Skeletal muscle cell (primary cell): ENCODE measurements around the gene CCDC192.

Source experiments
- DNase-seq: peaks from one replicate; pipeline ENCODE4 v3.0.0-alpha.2; 2010; ENCODE audit warnings: low read depth
- H3K4me3 ChIP-seq: 2 replicates; pipeline ENCODE4 v1.5.1; 2011; ENCODE audit warnings: low read depth, mild to moderate bottlenecking, control low read depth, low read length, moderate library complexity

Gene CCDC192

DNA sequence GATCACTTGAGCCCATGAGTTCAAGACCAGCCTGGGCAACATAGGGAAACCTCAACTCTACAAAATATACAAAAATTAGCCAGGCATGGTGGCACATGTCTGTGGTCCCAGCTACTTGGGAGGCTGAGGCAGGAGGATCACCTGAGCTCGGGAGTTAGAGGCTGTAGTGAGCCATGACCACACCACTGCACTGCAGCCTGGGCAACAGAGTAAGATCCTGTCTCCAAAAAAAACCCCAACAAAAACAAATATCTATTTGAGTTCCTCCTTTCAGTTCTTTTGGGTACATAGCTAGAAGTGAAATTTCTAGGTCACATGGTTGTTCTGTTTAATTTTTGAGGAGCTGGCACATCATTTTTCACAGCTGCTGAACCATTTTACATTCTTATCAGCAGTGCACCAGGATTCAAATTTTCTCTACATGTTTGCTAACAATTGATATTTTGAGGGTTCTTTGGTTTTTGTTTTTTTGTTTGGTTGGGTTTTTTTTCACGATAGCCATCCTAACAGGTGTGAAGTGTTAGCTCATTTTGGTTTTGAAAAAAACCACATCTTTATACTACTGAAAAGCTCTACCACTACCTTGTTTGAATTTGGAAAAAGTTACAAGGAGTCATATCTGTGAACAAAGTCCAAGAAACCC is 203.5 kb downstream of the CCDC192 start:
- DNase-seq = no peak
- H3K4me3 ChIP-seq = no peak overlapping the region

DNA sequence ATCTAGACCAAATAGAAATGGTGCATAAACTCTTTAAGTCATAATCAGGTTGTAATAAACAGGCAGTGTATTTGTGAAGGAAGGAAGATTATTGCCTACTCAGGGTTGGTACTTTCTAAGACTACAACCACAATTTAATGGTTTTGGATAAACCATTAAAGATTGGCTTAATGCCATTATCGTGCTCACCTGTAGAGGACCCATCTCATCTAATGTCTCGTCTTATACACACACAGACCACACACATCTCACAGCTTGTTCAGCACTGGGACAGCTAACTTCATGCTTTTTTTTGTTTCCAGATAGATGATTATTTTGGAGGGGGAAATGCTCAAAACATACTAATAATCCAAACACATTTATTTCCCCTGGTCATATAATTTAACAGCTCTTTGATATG is 204.7 kb downstream of the CCDC192 start:
- DNase-seq = no peak

DNA sequence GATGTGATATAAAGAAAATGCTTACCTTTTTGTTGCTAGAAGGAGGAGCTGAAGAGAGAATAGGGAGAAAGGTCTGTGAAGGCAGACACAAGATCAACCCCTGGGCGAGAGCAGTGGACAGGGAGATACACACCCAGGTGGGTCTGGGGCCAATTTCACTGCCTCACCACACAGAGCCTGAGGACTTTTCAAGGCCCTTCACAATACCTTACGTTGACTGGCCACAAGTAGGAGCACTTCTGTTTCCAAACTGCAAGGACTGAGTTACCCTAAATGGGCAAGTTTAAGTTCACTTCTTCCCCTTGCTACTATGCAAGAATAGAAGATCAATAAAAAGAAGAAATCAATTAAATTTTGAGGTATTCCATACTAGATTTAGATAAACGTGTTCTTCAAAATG is 205.9 kb downstream of the CCDC192 start:
- DNase-seq = no peak

More for the DNA sequence above, 204.7 kb downstream of the CCDC192 start:
- H3K4me3 ChIP-seq = no peak overlapping the region

DNA sequence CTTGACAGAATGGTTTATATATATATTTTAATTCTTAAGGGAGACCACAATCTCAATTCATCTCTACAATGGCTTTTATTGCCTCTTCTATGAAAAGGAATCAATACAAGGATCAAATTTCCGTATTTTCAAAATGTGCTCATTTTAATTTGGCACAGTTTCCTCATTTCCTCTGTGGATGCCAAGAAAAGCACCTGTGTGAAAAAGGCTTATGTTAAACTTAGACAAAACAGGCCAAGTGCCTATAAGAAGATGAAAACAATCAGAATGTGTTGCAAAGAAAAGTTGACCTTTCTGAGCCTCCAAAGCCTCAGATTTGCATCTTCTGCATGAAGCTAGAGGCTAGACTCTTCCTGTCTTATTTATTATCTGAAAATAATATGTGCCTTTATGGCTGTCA is 206.6 kb downstream of the CCDC192 start:
- no peak overlapping the region for H3K4me3 ChIP-seq
- no peak for DNase-seq

More for the DNA sequence above, 205.9 kb downstream of the CCDC192 start:
- H3K4me3 ChIP-seq = no peak overlapping the region

DNA sequence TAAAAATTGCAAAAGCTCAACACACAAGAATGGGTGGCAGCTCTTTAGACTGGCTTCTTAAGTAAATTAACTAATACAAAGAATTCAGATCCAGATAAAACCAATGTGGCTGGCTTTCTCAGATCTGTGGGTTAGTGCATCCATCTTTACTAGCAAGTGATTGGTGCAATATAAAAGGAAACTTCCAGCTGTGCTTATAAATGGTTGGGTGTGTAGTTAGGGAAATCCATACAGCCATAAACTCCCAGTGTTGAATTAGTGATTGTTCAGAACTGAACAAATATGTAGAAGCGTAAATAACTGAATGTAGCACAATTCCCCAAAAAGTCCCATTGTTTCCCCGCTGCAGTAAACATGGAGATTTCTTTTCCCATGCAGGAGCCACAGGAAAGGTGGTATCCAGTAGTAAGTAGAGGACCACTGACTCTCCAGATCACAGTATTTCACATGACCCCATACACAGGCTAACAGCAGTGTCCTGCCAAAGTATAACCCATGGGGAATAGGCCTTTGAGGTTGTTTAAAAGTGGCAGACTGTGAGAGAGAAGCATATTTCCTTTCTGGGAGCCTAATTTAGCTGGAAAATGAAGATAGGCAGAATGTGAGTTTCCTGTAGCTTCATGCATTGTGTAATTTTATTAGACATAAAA is 207.2 kb downstream of the CCDC192 start:
- DNase-seq = no peak
- H3K4me3 ChIP-seq = no peak overlapping the region

DNA sequence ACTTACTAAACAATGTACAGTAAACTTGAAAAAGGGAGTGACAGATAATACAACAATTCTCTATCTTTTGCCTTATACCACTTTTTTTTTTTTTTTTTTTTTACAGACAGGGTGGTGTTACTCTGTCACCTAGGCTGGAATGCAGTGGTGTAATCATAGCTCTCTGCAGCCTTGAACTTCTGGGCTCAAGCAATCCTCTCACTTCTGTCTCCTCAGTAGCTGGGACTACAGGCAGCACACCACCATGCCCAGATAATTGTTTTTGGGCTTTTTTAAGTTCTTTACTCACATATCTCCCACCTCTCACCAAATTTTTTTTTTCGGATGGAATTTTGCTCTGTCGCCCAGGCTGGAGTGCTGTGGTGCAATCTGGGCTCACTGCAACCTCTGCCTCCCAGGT is 208.4 kb downstream of the CCDC192 start:
- DNase-seq = no peak
- H3K4me3 ChIP-seq = no peak overlapping the region

DNA sequence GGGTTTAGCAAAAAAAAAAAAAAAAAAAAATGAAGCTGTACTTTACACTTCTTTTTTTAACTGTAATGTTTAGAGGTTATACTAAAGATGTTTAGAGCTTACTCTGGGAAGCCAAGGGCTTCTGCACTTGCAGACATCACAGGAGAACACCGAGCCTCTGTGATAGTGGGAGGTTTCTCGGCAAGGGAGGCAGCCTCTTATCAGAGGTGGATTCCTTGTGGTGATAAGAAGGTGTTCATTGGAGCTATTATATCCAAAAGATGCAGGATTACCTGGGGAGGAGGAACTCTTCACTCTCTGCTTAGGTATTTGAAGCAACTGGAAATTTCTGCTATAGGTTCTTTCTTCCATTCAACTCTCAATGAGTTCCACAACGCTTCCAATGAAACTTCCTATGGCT is 209.2 kb downstream of the CCDC192 start:
- no peak for DNase-seq
- H3K4me3 ChIP-seq = no peak overlapping the region

DNA sequence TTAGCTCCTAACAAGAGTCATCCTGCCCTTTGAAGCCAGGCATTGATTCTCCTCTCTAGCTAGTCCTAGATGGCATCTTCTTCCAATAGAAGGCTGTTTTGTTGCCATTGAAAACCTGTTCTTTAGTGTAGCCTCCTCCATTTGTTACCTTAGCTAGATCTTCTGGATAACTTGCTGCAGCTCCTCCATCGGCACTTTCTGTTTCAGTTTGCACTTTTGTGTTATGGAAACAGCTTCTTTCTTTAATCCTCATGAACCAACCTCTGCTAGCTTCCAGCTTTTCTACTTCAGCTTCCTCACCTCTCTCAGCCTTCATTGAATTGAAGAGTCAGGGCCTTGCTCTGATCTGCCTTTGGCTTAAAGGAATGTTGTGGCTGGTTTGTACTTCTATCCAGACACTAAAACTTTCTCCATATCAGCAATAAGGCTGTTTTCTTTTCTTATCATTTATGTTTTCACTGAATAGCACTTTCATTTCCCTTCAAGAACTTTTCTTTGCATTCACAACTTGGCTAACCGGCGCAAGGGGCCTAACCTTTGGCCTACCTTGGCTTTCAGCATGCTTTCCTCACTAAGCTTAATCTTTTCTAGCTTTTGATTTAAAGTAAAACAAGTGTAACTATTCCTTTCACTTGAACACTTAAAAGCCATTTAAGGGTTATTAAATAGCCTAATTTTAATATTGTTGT is 213.8 kb downstream of the CCDC192 start:
- no peak for DNase-seq
- H3K4me3 ChIP-seq = no peak overlapping the region

DNA sequence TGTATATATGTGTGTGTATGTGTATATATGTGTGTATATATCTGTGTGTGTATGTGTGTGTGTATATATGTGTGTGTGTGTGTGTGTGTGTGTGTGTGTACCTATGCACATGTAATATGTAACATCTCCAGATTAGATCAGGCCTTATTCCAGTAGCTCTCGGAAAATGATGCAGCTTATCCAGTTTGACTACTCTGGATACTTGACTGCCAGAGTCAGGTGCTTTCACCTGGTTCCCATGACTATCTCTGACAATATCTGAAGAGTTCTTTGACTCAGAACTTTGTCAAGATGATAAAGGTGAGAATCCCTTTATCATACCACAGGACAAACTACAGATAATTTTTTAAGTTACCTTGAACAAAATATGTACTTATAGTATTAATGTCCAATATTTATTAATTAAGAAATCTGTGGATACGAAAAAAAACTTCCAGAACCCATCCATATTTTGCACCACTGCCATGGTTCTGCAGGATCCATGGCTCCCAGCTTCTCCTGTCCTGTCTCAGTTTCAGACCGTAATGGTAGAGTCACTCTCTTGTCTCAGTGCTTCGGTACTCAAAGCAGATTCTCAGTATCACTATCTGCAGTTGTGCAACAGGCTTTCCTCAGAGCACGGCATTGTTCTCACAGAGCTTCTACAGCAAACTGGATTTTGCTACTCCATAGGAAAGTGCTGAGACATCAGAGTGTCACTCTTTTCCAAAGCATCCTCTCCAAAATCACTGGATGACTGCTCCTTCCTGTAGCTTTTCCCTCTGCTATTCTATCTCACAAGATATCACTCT is 216.0 kb downstream of the CCDC192 start:
- H3K4me3 ChIP-seq = no peak overlapping the region
- no peak for DNase-seq

DNA sequence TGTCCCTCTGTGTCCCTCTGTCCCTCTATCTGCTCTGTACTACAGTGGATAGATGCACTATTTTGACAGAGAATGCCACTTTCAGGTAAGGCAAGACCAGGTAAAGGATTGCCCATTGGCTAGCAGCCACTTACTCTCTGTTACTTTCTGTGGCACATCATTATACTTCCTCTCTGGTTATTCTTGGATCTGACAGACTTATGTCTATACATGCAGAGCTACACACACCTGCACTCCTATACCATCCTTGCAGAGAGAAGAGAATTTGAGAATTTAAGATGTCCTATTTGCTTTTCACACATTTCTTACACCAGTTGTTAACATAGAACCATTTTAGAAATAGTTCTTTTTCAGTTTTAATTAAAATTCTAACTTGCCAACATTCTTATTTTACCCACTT is 216.6 kb downstream of the CCDC192 start:
- H3K4me3 ChIP-seq = no peak overlapping the region
- DNase-seq = no peak

DNA sequence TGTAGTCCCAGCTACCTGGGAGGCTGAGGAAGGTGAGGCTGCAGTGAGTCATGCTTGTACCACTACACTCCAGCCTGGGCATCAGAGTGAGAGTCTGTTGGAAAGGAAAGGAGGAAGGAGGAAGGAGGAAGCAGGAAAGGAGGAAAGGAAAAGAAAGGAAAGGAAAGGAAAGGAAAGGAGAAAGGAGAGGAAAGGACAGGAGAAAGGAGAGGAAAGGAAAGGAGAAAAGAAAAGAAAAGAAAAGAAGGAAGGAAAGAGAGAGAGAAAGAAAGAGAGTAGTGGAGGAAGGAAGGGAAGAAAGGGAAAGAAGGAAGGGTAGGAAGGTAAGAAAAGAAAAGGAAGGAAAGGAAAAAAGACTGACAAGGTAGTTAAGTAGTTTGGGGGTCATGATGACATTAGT is 217.7 kb downstream of the CCDC192 start:
- H3K4me3 ChIP-seq = no peak overlapping the region
- DNase-seq = no peak

DNA sequence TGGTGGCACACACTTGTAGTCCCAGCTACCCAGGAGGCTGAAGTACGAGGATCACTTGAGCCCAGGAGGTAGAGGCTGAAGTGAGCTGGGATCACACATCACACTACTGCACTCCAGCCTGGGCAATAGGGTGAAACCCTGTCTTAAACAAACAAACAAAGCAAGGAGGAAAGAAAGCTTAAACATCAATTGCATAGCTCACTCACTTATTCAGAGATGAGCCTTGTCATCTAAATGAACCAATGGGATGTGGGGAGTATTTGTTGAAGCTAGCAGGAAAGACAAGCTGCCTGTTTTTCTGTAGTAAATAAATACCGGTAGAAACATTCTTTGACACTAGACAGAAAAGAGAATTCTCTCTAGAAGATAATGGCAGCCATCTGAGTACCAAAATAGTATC is 219.4 kb downstream of the CCDC192 start:
- no peak for DNase-seq
- H3K4me3 ChIP-seq = no peak overlapping the region

DNA sequence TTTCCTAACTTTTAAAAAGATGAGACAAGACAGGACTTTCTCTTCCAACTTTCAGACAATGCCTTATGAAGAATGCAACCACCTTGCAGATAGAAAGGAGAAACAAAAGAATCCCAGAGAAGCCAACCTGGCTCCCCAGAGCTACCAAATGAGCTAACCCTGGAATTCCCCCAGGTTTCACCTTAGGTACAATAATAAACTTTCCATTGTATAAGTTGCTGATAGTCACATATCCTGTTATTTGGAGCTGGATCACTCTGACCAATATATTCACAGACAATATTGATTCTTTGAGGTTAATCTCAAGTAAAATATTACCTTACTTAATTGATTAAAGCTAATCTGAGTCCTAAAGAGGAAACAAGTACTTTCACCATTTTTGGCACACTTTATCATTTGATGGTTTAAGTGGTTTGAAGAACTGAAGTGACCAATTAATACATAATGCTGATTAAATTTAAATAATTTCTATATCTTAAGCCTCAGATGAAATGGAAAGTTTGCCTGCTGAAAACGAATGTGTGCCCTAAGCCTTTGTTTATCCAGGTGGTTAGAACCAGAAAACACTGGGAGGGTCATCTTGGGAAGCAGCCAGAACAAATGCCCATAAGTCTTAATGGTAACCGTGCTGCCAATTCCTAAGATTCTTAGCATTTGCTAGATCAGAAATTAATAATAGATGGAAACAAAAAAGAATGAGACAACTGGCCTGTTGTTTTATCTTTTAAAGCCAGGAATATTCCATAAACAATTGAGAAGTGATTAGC is 220.8 kb downstream of the CCDC192 start:
- H3K4me3 ChIP-seq = no peak overlapping the region
- DNase-seq = no peak

DNA sequence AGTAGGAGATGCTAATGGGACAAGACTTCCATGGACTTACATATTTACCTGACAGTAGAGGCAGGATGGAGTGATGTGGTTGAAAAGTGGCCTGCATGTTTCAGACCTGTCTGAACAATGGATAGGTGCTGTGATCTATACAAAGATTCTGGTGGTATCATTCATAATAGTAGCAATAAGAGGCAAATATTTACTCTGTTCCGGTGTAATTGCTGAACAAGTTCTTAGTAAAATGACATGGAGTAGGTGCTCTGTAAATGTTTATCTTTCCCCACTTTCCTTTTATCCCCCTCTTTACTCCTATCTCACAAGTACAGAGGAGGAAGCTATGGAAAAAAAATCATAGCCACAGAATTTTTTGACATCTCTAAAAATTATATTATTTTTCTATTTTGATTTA is 221.4 kb downstream of the CCDC192 start:
- H3K4me3 ChIP-seq = no peak overlapping the region
- DNase-seq = no peak

DNA sequence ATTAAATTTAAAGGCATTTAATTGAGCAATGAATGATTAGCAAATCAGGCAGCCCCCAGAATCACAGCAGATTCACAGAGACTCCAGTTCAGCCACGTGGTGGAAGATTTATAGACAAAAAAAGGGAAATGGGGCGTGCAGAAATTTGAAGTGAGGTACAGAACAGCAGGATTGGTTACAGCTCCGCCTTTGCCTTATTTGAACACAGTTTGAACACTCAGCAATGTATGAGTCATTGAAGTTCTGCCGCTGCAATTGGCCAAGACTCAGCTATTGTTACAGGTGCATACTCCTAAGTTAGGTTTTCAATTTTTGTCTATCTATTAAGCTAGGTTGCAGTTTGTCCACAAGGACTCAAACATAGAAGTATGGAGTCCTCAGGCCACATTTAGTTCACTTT is 222.7 kb downstream of the CCDC192 start:
- H3K4me3 ChIP-seq = no peak overlapping the region
- DNase-seq = no peak

DNA sequence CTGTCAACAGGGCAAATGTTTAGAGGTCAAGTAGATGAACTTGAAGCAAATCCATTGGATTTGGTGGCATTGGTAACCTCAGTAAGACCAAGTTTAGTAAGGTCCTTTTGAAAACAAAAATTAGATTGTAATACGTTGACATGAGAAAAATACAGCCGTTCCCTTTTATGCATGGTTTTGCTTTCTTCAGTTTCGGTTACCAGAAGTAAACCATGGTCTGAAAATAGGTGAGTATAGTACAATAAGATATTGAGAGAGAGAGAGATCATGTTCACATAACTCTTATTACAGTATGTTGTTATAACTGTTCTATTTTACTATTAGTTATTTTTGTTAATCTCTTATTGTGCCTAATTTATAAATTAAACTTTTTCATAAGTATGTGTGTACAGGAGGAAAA is 223.8 kb downstream of the CCDC192 start:
- H3K4me3 ChIP-seq = no peak overlapping the region
- DNase-seq = no peak

DNA sequence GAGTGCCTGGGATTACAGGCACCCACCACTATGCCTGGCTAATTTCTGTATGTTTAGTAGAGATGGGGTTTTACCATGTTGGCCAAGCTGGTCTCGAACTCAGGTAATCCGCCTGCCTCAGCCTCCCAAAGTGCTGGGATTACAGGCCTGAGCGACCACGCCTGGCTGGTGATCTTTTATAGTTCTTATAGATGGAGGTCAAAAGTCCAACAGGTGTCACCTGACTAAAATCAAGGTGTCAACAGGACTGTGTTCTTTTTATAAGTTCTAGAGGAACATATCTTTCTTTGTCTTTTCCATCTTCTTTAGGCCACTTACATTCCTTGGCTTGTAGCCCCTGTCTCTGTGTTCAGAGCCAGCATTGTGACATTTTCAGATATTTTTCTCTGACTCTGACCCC is 224.9 kb downstream of the CCDC192 start:
- H3K4me3 ChIP-seq = no peak overlapping the region
- no peak for DNase-seq

DNA sequence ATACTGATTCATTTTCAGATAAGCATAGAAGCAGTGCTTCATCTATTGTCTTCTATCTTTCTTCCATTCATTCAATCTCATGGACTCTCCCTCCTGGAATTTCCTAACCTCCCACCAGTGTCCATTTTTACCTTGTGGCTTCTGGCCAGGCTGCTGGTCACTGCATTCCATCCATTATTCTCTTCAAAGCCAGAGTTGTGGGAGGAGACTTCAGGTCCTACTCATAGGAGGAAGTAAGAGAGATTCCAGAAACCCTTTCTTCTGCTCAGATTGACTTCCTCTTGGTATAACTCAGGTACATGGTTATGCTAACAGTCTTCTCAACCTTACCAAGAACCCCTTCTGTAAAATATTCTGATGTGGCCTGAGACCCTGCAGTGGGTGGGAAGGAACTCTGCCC is 227.1 kb downstream of the CCDC192 start:
- no peak for DNase-seq
- H3K4me3 ChIP-seq = no peak overlapping the region

DNA sequence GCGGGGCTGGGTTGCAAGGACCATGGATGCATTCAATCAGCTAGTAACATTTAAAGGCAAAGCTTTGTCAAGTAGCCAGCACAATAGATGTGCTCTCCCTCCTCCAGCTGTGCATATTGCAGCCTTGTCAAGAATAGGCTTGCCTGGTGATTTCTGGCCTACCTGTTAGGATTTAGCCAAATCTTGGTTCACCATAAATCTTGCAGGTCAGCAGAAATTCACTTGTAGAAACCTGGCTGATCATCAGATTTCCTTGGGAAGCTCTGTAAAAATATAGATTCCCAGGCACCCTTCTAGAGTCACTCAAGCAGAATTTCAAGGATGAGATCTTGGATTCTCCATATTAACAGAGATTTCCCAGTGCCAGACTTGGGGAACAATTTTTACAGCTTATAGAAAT is 228.2 kb downstream of the CCDC192 start:
- DNase-seq = no peak
- no peak overlapping the region for H3K4me3 ChIP-seq

DNA sequence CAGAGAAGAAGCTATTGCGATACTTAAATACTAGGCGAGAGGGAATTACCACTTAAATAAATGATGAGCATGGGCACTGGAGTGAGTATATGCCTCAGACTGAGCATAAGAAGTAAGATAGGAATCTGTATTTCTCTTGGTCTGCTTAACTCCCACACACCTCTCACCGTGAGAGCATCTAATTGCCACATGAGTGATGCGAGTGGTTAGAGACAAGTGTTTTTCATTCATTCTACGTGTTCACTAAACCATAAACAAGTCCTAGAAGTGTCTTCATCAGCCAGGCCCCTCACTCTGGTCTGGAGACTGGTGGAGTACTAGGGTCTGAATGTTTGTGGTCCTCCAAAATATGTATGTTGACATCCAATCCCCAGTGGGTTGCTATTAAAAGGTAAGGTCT is 230.2 kb downstream of the CCDC192 start:
- no peak for DNase-seq

More for the DNA sequence above, 230.2 kb downstream of the CCDC192 start:
- no peak overlapping the region for H3K4me3 ChIP-seq
